Breast epithelium (tissue), 3 donors: ENCODE measurements around the gene SECTM1.

ENCODE experiments used
- CTCF ChIP-seq, 3 donors: fragments of 450-650 bp; IDR thresholded peaks; one replicate each; pipeline ENCODE4 v1.5.1; 2016 to 2017; ENCODE audit warnings: antibody characterized with exemption in 3 of 3, mild to moderate bottlenecking in 3 of 3, moderate library complexity in 3 of 3
- POLR2AphosphoS5 ChIP-seq, 3 donors: sonication (generic); formaldehyde crosslinking; IDR thresholded peaks; one replicate each; pipeline ENCODE4 v1.6.1; 2017; ENCODE audit warnings: antibody characterized with exemption in 3 of 3

DNA sequence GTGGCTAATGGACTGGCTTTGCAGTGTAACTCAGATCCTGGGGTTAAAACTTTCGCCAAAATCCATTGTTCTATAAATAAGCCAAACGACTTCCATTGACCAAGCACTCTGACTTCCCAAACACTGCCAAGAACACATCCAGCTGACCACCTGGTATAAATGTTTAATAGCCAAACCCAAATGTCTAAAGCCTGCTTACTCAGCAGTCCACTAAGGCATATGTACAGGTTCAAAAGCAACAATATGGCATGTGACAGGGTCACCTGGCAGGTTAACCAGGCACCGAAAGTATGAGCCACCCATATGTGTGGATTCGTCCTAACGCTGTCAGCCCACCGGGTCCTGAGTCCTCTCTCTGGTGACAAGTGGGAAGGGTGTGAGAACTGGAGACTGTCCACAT, 62.2 kb downstream of the SECTM1 start:
- TF ChIP-seq POLR2AphosphoS5 (IDR thresholded peaks at IDR 0.05): no peak
- TF ChIP-seq CTCF (IDR thresholded peaks at IDR 0.05): no peak
